Karpas-422 (cell line): ENCODE results near the gene MYOT. TPM values are rescaled to one million over a fixed set of nuclear protein-coding genes. Genes with fewer than 3 reads are reported as not detected.

Experiments
- DNase-seq: peaks from one replicate; pipeline ENCODE4 v3.0.0-alpha.2; 2015
- H2AFZ ChIP-seq: fragments of 200-600 bp; sonication (generic); 2 replicates; pipeline ENCODE4 v1.6.1; 2014; ENCODE audit warnings: antibody characterized with exemption, low read length, mixed read lengths
- H3K27ac ChIP-seq: fragments of 200-600 bp; sonication (generic); 2 replicates; pipeline ENCODE4 v1.5.1; 2014; ENCODE audit warnings: mild to moderate bottlenecking, low read length, moderate library complexity
- H3K27me3 ChIP-seq: fragments of 200-600 bp; sonication (generic); 2 replicates; pipeline ENCODE4 v1.6.1; 2014; ENCODE audit warnings: low read length, mixed read lengths
- H3K36me3 ChIP-seq: fragments of 200-600 bp; sonication (generic); 2 replicates; pipeline ENCODE4 v1.6.1; 2014; ENCODE audit warnings: low read length, mixed read lengths; ENCODE audit not compliant: insufficient read depth
- H3K4me1 ChIP-seq: fragments of 200-600 bp; sonication (generic); 2 replicates; pipeline ENCODE4 v1.6.1; 2014; ENCODE audit warnings: mild to moderate bottlenecking, low read length, mixed read lengths
- H3K4me2 ChIP-seq: fragments of 200-600 bp; sonication (generic); 2 replicates; pipeline ENCODE4 v1.6.1; 2014; ENCODE audit warnings: low read length, low read depth, mild to moderate bottlenecking; ENCODE audit not compliant: poor library complexity, severe bottlenecking
- H3K4me3 ChIP-seq: fragments of 200-600 bp; sonication (generic); 2 replicates; pipeline ENCODE4 v1.5.1; 2014; ENCODE audit warnings: mild to moderate bottlenecking, antibody characterized with exemption, low read length, mixed read lengths
- H3K79me2 ChIP-seq: fragments of 200-600 bp; sonication (generic); 2 replicates; pipeline ENCODE4 v1.6.1; 2014; ENCODE audit warnings: mild to moderate bottlenecking, low read length, mixed read lengths
- H3K9ac ChIP-seq: fragments of 200-600 bp; sonication (generic); 2 replicates; pipeline ENCODE4 v1.6.0; 2014; ENCODE audit warnings: low read length
- H3K9me2 ChIP-seq: fragments of 200-600 bp; sonication (generic), shearing (Covaris generic); replicated peaks from 2 replicates; pipeline ENCODE4 v1.6.0; 2014; ENCODE audit warnings: mild to moderate bottlenecking, low read length, moderate library complexity; ENCODE audit not compliant: insufficient read depth
- H3K9me3 ChIP-seq: fragments of 300-700, 200-600 bp; sonication (generic); 2 replicates; pipeline ENCODE4 v1.6.1; 2014; ENCODE audit warnings: low read length, mixed read lengths
- H4K20me1 ChIP-seq: fragments of 200-600 bp; sonication (generic); 2 replicates; pipeline ENCODE4 v1.6.1; 2014; ENCODE audit warnings: mild to moderate bottlenecking, antibody characterized with exemption, low read length, low read depth; ENCODE audit not compliant: insufficient read depth
- total RNA-seq: library from RNA; depleted of rRNA; stranded (reverse); fragments of >200 nt; shearing (Covaris generic); gene quantifications from 2 replicates; pipeline ENCODE4 v1.2.3, GENCODE V29; 2014; ENCODE audit warnings: low replicate concordance

MYOT gene
- total RNA-seq, 1 experiment from 2014 or later: not detected

GRCh38 chr5:137896560-137896959 lies 28.9 kb downstream of the MYOT start:
- no peak overlapping the region for H3K9ac ChIP-seq
- no peaks in the 10 kb centered on the region for H3K79me2 ChIP-seq
- H3K36me3 ChIP-seq: no peaks in the 10 kb centered on the region
- no peak overlapping the region for H3K27ac ChIP-seq
- no peak for DNase-seq
- H3K27me3 ChIP-seq: no peaks in the 10 kb centered on the region
- H2AFZ ChIP-seq: no peak overlapping the region
- no peak overlapping the region for H3K4me2 ChIP-seq
- H3K9me3 ChIP-seq: no peaks in the 10 kb centered on the region
- H3K4me1 ChIP-seq: peaks cover 4% of the 10 kb centered on the region
- no peaks in the 10 kb centered on the region for H4K20me1 ChIP-seq
- no peak overlapping the region for H3K4me3 ChIP-seq
- no peaks in the 10 kb centered on the region for H3K9me2 ChIP-seq

GRCh38 chr5:137899493-137899892 lies 31.8 kb downstream of the MYOT start:
- Histone ChIP-seq H3K36me3 (no peaks in the 10 kb centered on the region), H3K4me2 (no peak overlapping the region), H2AFZ (no peak overlapping the region), H3K4me1 (peaks cover 4% of the 10 kb centered on the region), H3K9me3 (no peaks in the 10 kb centered on the region), H3K9me2 (no peaks in the 10 kb centered on the region), H3K79me2 (no peaks in the 10 kb centered on the region), H3K27me3 (no peaks in the 10 kb centered on the region), H3K9ac (no peak overlapping the region), H4K20me1 (no peaks in the 10 kb centered on the region), H3K4me3 (no peak overlapping the region), H3K27ac (no peak overlapping the region)
- no peak for DNase-seq

GRCh38 chr5:137901011-137901817 lies 33.6 kb downstream of the MYOT start:
- no peak overlapping the region for H2AFZ ChIP-seq
- no peaks in the 10 kb centered on the region for H3K79me2 ChIP-seq

GRCh38 chr5:137902408-137903133 lies 34.9 kb downstream of the MYOT start:
- DNase-seq: no peak
- H4K20me1 ChIP-seq: no peaks in the 10 kb centered on the region
- no peaks in the 10 kb centered on the region for H3K9me3 ChIP-seq
- H3K27me3 ChIP-seq: no peaks in the 10 kb centered on the region
- no peak overlapping the region for H2AFZ ChIP-seq
- no peaks in the 10 kb centered on the region for H3K79me2 ChIP-seq
- no peaks in the 10 kb centered on the region for H3K9me2 ChIP-seq
- no peak overlapping the region for H3K4me3 ChIP-seq
- H3K9ac ChIP-seq: no peak overlapping the region
- no peaks in the 10 kb centered on the region for H3K36me3 ChIP-seq
- peaks cover 2% of the 10 kb centered on the region for H3K4me1 ChIP-seq
- H3K27ac ChIP-seq: no peak overlapping the region
- H3K4me2 ChIP-seq: no peak overlapping the region

More at GRCh38 chr5:137901011-137901817, 33.6 kb downstream of the MYOT start:
- Histone ChIP-seq H4K20me1 (no peaks in the 10 kb centered on the region), H3K27me3 (no peaks in the 10 kb centered on the region), H3K27ac (no peak overlapping the region), H3K4me2 (no peak overlapping the region), H3K36me3 (no peaks in the 10 kb centered on the region), H3K4me3 (no peak overlapping the region), H3K9me2 (no peaks in the 10 kb centered on the region), H3K9ac (no peak overlapping the region), H3K4me1 (peaks cover 4% of the 10 kb centered on the region), H3K9me3 (no peaks in the 10 kb centered on the region)
- no peak for DNase-seq

- Histone ChIP-seq H2AFZ (no peak overlapping the region), H3K27me3 (no peaks in the 10 kb centered on the region), H3K27ac (no peak overlapping the region), H3K9ac (no peak overlapping the region), H3K9me2 (no peaks in the 10 kb centered on the region), H3K4me2 (no peak overlapping the region), H3K9me3 (peaks cover 7% of the 10 kb centered on the region; the same call in 1 of the 2 replicates), H3K79me2 (no peaks in the 10 kb centered on the region), H3K4me3 (no peak overlapping the region), H3K4me1 (no peaks in the 10 kb centered on the region), H4K20me1 (no peaks in the 10 kb centered on the region), H3K36me3 (no peaks in the 10 kb centered on the region)
- DNase-seq: no peak
Observed at GRCh38 chr5:137914758-137915157, 47.1 kb downstream of the MYOT start.

GRCh38 chr5:137916923-137917322 lies 49.3 kb downstream of the MYOT start:
- H2AFZ ChIP-seq: no peak overlapping the region
- H3K9me3 ChIP-seq: peaks cover 7% of the 10 kb centered on the region; the same call in 1 of the 2 replicates
- no peaks in the 10 kb centered on the region for H3K27me3 ChIP-seq
- H3K79me2 ChIP-seq: no peaks in the 10 kb centered on the region
- no peaks in the 10 kb centered on the region for H3K9me2 ChIP-seq
- H3K4me3 ChIP-seq: no peak overlapping the region
- H3K36me3 ChIP-seq: no peaks in the 10 kb centered on the region
- DNase-seq: no peak
- H3K4me1 ChIP-seq: no peaks in the 10 kb centered on the region
- H3K27ac ChIP-seq: no peak overlapping the region
- no peak overlapping the region for H3K9ac ChIP-seq
- H4K20me1 ChIP-seq: no peaks in the 10 kb centered on the region
- H3K4me2 ChIP-seq: no peak overlapping the region

GRCh38 chr5:137921931-137922330 lies 54.3 kb downstream of the MYOT start:
- Histone ChIP-seq H3K27ac (no peak overlapping the region), H3K9me3 (no peaks in the 10 kb centered on the region), H4K20me1 (no peaks in the 10 kb centered on the region), H3K27me3 (no peaks in the 10 kb centered on the region), H2AFZ (no peak overlapping the region), H3K9me2 (no peaks in the 10 kb centered on the region), H3K36me3 (no peaks in the 10 kb centered on the region; the same call in 1 of the 2 replicates), H3K4me2 (no peak overlapping the region), H3K4me3 (no peak overlapping the region), H3K79me2 (no peaks in the 10 kb centered on the region), H3K4me1 (no peaks in the 10 kb centered on the region), H3K9ac (no peak overlapping the region)
- no peak for DNase-seq

GRCh38 chr5:137923856-137924255 lies 56.2 kb downstream of the MYOT start:
- Histone ChIP-seq H3K79me2 (no peaks in the 10 kb centered on the region), H3K27ac (no peak overlapping the region), H3K9ac (no peak overlapping the region), H3K9me2 (no peaks in the 10 kb centered on the region), H3K36me3 (peaks cover 6% of the 10 kb centered on the region), H3K4me1 (no peaks in the 10 kb centered on the region), H3K4me2 (no peak overlapping the region), H3K27me3 (no peaks in the 10 kb centered on the region), H3K9me3 (no peaks in the 10 kb centered on the region), H3K4me3 (no peak overlapping the region), H4K20me1 (no peaks in the 10 kb centered on the region), H2AFZ (no peak overlapping the region)
- no peak for DNase-seq
